Activated CD4-positive, alpha-beta T cell treated with anti-CD3 and anti-CD28 coated beads, Interleukin-2, amount 10 ng/mL, durations not matched to agents 7 days and 5 days (primary cell): ENCODE results near the gene NEURL1B. TPM values are rescaled to one million over a fixed set of nuclear protein-coding genes. Genes with fewer than 3 reads are reported as not detected.

ENCODE experiments used
- CTCF ChIA-PET: fragments of 350-600 bp; sonication (Branson Sonifier 250); formaldehyde crosslinking; loops from one replicate; lab custom pipeline; 2021; ENCODE audit warnings: antibody characterized with exemption; lab: Charles Lee
- POLR2A ChIA-PET: fragments of 350-600 bp; sonication (Branson Sonifier 250); formaldehyde crosslinking; loops from one replicate; lab custom pipeline; 2021; ENCODE audit warnings: antibody characterized with exemption; lab: Charles Lee
- DNase-seq: peaks from one replicate; pipeline ENCODE4 v3.0.0-alpha.2; 2020
- H3K27ac Mint-ChIP-seq: one replicate; pipeline ENCODE4 v1.8.0; 2021; ENCODE audit warnings: mild to moderate bottlenecking, moderate library complexity, mixed read lengths
- H3K27me3 Mint-ChIP-seq: one replicate; pipeline ENCODE4 v1.8.0; 2021; ENCODE audit warnings: mixed read lengths
- H3K36me3 Mint-ChIP-seq: one replicate; pipeline ENCODE4 v1.8.0; 2021; ENCODE audit warnings: low read depth, mixed read lengths
- H3K4me1 Mint-ChIP-seq: one replicate; pipeline ENCODE4 v1.8.0; 2021; ENCODE audit warnings: mixed read lengths
- H3K4me3 Mint-ChIP-seq: one replicate; pipeline ENCODE4 v1.8.0; 2021; ENCODE audit warnings: mild to moderate bottlenecking, moderate library complexity, mixed read lengths
- H3K9me3 Mint-ChIP-seq: one replicate; pipeline ENCODE4 v1.8.0; 2021; ENCODE audit warnings: mixed read lengths
- total RNA-seq, 2 experiments: library from RNA; stranded (reverse); gene quantifications; one replicate each; pipeline ENCODE4 v1.2.3, GENCODE V29; 2021

The NEURL1B gene
- total RNA-seq, 2 experiments from 2014 or later = 7.8 to 8.7 TPM

DNA sequence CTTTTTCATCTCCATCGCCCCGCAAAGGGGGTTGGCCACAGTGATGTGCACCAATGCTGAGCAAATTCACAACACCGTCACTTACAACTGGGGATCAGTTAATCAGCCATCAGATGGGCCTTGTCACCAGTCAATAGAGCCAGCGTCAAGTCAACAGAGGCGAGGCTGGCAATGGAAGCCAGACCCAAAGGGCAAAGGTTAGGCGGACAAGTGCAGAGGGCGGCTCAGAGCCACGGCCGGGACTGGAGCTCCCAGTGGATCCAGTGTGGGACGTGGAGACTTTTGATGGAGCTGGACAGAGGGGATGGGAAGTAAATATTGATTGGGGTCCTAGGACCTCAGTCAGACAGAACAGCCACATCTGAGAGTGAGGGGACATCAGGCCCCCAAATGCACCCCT, 84.2 kb downstream of the NEURL1B start:
- no peak overlapping the region for H3K4me3 Mint-ChIP-seq
- CTCF ChIA-PET = interaction anchor here (1.3 to 1.9 kb wide), 3 partner anchors 8 to 30 kb away, joined by 3 to 8 read pairs (median 4); no protein-coding TSS in a partner anchor
- H3K9me3 Mint-ChIP-seq = no peaks in the 10 kb centered on the region

DNA sequence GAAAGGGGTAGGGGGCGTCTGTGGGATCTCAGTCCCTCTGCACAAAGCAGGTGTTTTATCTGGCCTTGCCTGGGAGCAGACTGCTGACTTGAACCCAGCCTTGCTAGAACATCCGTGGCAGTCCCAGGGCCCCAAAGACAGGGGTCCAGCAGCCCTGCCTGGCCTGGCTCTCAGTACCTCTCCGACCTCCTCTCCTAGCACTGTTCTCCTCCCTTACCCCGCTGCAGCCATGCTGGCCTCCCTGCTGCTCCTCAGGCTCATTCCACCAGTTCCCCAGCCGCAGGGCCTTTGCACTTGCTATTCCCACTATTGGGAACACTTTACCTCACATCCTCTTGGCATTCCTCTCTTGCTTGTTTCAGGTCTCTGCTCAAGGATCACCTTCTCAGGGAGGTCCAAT, 84.7 kb downstream of the NEURL1B start:
- Mint-ChIP-seq H3K27me3 (peaks cover 4% of the 10 kb centered on the region), H3K36me3 (no peaks in the 10 kb centered on the region), H3K9me3 (no peaks in the 10 kb centered on the region), H3K4me3 (no peak overlapping the region), H3K27ac (no peak overlapping the region), H3K4me1 (no peaks in the 10 kb centered on the region)
- ChIA-PET CTCF (interaction anchor here (0.9 kb wide), 2 partner anchors 12 to 124 kb away, joined by 3 read pairs; no protein-coding TSS in a partner anchor), POLR2A (no interaction called here)
- no peak for DNase-seq

More for the DNA sequence above, 84.2 kb downstream of the NEURL1B start:
- DNase-seq = no peak
- Mint-ChIP-seq H3K36me3 (no peaks in the 10 kb centered on the region), H3K27ac (no peak overlapping the region), H3K27me3 (peaks cover 4% of the 10 kb centered on the region), H3K4me1 (no peaks in the 10 kb centered on the region)
- POLR2A ChIA-PET = no interaction called here

DNA sequence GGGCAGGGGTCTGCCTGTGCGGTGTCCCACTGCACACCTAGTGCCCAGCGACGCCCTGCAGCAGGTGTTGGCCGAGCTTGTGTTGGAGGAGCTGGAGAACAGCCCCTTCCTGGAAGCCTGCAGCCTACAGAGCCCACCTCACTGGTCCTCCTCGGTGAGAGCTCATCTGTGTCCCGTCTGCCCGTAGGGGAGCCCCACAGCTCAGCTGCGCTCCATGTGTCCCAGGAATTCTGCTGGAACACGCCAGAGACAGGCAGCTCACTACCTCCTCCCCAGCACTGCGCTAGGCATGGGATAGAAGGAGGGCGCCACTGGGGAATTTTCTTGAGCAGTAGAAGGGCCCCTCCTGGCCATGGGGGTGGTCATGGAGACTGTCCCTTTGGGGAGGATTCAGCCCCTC, 85.9 kb downstream of the NEURL1B start:
- CTCF ChIA-PET = interaction anchor here (0.5 to 2.6 kb wide), 5 partner anchors 14 to 587 kb away, joined by 3 to 7 read pairs (median 3); no protein-coding TSS in a partner anchor
- DNase-seq = no peak
- Mint-ChIP-seq H3K4me3 (no peak overlapping the region), H3K36me3 (no peaks in the 10 kb centered on the region), H3K27me3 (peaks cover 4% of the 10 kb centered on the region), H3K27ac (no peak overlapping the region), H3K9me3 (no peaks in the 10 kb centered on the region), H3K4me1 (no peaks in the 10 kb centered on the region)
- POLR2A ChIA-PET = no interaction called here

DNA sequence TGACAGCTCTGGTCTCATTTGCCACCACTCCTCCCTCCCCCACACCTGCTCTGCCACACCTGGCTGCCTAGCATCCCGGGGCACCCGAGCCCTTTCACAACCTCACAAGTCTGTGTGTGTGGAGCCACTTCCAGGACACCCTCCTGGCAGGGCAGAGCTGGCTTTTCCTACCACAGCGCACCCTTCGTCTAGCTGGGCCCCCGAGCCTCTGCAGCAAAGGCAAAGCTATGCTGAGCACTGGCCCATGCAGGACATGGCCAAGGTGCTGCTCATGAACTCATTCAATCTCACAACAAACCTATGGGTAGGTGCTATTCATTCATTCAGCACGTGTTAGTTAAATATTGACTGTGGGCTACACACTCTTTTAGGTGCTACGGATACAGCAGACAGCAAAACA, 86.5 kb downstream of the NEURL1B start:
- Mint-ChIP-seq H3K4me1 (no peaks in the 10 kb centered on the region), H3K36me3 (no peaks in the 10 kb centered on the region), H3K4me3 (no peak overlapping the region), H3K27me3 (peaks cover 4% of the 10 kb centered on the region), H3K27ac (no peak overlapping the region), H3K9me3 (no peaks in the 10 kb centered on the region)
- ChIA-PET CTCF (interaction anchor here (0.6 to 2.6 kb wide), 2 partner anchors 21 to 205 kb away, joined by 3 to 7 read pairs; no protein-coding TSS in a partner anchor), POLR2A (no interaction called here)
- DNase-seq = no peak

DNA sequence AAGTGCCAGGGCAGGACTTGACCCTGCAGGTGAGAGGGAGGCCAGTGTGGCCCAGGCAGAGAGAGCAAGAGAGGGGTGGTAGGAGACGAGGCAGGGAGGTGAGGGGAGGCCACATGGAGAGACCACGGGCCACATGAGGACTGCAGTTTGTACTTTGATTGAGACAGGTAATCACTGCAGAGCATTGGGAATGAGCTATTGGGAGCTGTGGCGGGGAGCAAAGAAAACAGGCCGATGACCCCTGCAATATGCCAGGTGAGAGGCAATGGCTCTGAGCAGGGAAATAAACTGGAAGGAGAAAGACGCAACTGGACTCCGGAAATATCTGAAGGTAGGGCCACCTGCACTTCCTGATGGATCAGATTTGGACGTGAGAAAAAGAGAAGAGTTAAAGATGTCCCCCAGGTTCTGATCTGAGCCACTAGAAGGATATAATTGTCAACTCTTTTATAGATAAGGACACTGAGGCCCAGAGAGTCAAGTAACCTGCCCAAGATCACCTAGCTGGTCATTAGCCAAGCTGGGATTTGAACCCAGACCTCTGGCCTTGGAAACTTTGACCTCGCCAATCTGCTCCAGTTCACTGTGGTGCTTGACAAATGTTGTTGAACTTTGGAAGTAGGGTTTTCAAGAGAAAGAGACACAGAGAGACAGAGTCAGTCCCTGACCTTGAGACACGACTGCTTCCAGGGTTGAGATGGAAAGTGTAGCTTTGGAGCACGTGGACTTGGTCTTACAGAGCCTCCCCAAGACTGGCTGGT, 87.6 kb downstream of the NEURL1B start:
- Mint-ChIP-seq H3K36me3 (no peaks in the 10 kb centered on the region), H3K4me1 (no peaks in the 10 kb centered on the region), H3K27ac (no peak overlapping the region), H3K4me3 (no peak overlapping the region), H3K27me3 (peaks cover under 1% of the 10 kb centered on the region), H3K9me3 (no peaks in the 10 kb centered on the region)
- ChIA-PET POLR2A (no interaction called here), CTCF (interaction anchor here (1.6 to 2.6 kb wide), 2 partner anchors 204 kb away, joined by 4 to 7 read pairs; no protein-coding TSS in a partner anchor)
- no peak for DNase-seq

DNA sequence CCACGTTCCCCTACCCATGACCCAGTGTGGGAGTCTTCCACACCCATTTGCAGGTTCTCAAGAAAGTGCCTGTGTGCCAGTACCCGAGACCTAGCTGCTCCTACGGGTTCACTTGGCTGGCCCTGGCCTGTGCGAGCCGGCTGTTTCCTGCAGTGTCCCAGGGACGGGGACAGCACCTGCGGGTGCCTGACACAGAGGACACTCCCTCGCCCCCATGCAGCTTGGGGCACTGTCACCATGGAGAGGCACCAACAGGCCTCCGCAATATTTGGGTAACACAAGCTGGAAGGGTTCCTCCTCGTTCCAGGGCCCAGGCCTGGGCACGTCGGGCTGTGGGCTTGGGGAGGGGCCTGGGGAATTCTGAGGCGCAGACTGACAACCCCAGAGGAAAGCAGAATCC, 88.5 kb downstream of the NEURL1B start:
- Mint-ChIP-seq H3K27ac (no peak overlapping the region), H3K4me3 (no peak overlapping the region), H3K27me3 (no peaks in the 10 kb centered on the region), H3K9me3 (no peaks in the 10 kb centered on the region), H3K4me1 (no peaks in the 10 kb centered on the region), H3K36me3 (no peaks in the 10 kb centered on the region)
- no peak for DNase-seq
- CTCF ChIA-PET = interaction anchor here (1.6 kb wide), 1 partner anchor 204 kb away, joined by 4 read pairs; no protein-coding TSS in a partner anchor
- POLR2A ChIA-PET = no interaction called here

DNA sequence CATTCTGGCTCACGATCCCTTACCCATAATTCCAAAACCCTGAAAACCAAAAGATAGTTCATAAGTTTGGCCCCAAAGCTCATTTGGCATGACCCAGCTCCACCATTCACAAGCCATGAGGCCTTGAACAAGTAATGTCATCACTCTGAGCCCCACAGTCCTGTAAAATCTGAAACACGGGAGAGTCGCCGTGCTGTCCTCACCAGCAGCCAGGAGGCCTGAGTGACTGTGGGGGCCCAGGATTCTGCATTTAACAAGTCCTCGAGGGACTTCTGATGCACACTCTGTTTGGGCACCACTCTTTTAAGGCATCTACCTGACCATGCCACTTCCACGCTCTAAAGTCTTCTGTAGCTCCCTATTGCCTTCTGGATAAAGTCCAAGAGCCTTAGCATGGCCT, 89.2 kb downstream of the NEURL1B start:
- no peak overlapping the region for H3K4me3 Mint-ChIP-seq
- no peaks in the 10 kb centered on the region for H3K9me3 Mint-ChIP-seq
- POLR2A ChIA-PET = no interaction called here
- H3K4me1 Mint-ChIP-seq = no peaks in the 10 kb centered on the region
- DNase-seq = no peak
- no peak overlapping the region for H3K27ac Mint-ChIP-seq
- no peaks in the 10 kb centered on the region for H3K27me3 Mint-ChIP-seq
- CTCF ChIA-PET = interaction anchor here (0.7 to 1.6 kb wide), 2 partner anchors 10 to 203 kb away, joined by 3 to 4 read pairs; no protein-coding TSS in a partner anchor
- no peaks in the 10 kb centered on the region for H3K36me3 Mint-ChIP-seq

DNA sequence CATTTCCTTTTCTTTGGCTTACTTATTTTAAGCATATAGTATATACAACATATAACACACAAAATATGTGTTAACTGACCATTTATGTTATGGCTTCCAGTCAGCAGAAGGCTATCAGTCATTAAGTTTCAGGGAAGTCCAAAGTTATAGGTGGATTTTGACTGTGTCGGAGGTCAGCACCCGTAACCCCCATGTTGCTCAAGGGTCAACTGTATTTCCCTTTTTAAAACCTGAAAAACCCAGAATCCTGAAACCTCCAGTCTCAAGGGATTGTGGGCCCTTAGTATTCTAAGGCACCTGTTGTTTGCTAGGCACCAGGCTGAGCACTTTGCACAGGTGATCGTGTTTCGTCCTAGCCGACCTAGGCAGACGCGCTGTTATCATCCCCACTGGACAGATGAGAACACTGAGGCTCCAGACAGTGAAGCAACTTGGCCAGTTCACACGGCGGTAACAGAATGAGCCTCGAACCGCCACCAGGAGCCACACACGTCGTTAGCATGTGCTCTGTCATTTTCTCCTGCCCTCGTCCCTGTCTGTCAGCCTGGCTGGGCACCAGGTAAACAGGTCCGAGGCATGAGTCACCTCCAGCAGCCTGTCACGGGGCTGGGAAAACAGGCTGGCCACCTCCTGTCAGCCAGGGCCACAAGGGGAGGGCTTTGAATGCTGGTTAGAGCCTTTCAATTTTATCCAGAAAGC, 90.1 kb downstream of the NEURL1B start:
- H3K27me3 Mint-ChIP-seq = no peaks in the 10 kb centered on the region
- no peaks in the 10 kb centered on the region for H3K4me1 Mint-ChIP-seq
- ChIA-PET CTCF (no interaction called here), POLR2A (no interaction called here)
- no peaks in the 10 kb centered on the region for H3K9me3 Mint-ChIP-seq
- DNase-seq = no peak
- H3K36me3 Mint-ChIP-seq = no peaks in the 10 kb centered on the region
- no peak overlapping the region for H3K4me3 Mint-ChIP-seq
- no peak overlapping the region for H3K27ac Mint-ChIP-seq

DNA sequence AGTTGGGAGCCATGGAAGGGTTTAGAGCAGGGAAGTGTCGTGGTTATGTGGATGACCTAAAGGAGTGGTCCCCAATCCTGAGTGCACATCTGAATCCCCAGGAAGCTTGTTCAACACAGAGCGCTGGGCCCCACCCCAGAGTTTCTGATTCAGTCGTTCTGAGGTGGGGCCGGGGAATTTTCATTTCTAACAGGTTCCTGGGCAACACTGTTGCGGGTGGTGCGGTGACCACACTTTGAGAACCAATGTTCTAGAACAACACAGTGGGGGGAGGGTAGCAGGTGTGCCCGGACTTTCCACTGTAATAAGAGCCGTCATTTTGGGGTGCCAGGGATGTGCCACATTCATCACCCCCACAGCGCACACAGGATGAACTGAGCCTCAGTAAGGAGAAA, 90.6 kb downstream of the NEURL1B start:
- Mint-ChIP-seq H3K27me3 (no peaks in the 10 kb centered on the region), H3K9me3 (no peaks in the 10 kb centered on the region), H3K36me3 (no peaks in the 10 kb centered on the region), H3K4me3 (no peak overlapping the region), H3K27ac (no peak overlapping the region), H3K4me1 (no peaks in the 10 kb centered on the region)
- ChIA-PET POLR2A (no interaction called here), CTCF (no interaction called here)
- DNase-seq = no peak

DNA sequence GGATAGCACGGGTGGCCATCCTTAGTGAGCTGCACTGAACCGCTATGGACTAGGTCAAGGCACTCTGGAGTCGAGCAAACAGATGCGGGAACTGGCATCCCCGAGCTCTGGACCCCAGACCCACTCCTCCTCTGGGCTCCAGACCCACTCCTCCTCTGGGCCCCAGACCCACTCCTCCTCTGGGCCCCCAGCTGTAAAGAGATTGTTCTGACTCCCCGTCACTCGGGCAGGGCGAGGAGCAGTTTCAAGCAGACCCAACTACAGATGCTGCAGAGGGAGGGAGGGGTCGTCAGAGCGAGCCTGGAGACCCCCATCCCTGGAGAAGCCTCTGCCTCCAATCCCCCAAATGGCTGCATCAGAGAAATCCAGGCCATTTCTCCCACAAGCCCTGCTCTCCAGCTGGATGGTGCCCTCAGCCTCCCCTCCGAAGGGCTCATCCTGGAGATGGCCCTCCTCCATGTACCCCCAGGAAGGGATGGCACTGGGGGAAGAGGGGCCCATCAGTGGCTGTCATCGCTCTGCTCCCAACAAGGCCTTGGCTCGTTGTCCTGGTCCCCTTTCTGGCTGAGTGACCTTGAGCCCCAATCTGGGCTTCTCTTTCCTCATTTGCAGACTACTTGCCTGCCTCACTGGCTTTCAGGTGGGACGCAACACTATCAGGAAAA, 91.3 kb downstream of the NEURL1B start:
- Mint-ChIP-seq H3K36me3 (no peaks in the 10 kb centered on the region), H3K27me3 (no peaks in the 10 kb centered on the region), H3K4me1 (no peaks in the 10 kb centered on the region), H3K4me3 (no peak overlapping the region), H3K9me3 (no peaks in the 10 kb centered on the region), H3K27ac (no peak overlapping the region)
- DNase-seq = no peak
- CTCF ChIA-PET = interaction anchor here (1.5 kb wide), 1 partner anchor 8 kb away, joined by 4 read pairs; no protein-coding TSS in a partner anchor
- POLR2A ChIA-PET = no interaction called here

DNA sequence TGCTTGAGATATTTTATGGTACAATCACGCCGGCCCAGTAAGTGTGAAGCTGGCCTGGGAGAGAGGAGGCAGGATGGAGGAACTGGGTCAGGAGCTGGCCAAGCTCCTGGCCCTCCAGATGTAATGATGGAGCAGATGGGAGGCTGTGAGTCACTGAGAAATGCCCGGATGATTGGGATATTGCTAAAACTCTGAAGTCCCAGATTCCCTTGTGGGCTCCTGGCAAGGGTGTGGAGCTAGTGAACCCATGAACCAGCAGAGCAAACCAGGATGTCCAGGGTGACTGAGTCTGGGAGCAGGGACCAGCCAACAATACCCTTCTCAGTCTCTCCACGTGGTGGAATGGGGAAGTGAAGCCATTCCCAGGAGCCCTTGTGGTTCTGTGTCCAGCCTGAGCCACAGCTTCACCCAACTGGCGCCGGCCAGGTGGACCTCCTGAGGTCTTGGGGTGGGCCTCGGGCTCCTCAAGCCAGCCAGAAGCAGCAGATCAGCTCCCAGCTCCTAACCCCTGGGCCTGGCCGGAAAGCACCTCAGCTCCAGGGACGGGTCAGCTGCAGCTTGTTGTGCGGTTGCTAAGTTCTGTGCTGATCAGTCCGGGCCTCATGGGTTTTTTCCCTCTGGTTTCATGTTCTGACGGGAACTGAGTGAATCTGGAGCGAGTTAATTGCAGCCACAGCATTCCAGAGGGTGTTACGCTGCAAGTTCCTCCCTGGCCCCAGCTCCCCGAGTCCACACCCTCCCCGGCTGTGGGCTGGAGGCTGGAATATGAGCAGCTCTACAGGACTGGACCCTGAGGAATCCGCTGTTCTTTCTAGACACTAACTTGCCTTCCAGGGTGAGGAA, 92.3 kb downstream of the NEURL1B start:
- Mint-ChIP-seq H3K27me3 (no peaks in the 10 kb centered on the region), H3K4me3 (no peak overlapping the region), H3K36me3 (no peaks in the 10 kb centered on the region), H3K27ac (no peak overlapping the region), H3K9me3 (no peaks in the 10 kb centered on the region), H3K4me1 (no peaks in the 10 kb centered on the region)
- no peak for DNase-seq
- ChIA-PET POLR2A (no interaction called here), CTCF (interaction anchor here (0.6 to 1.5 kb wide), 3 partner anchors 9 to 98 kb away, joined by 4 read pairs; no protein-coding TSS in a partner anchor)

DNA sequence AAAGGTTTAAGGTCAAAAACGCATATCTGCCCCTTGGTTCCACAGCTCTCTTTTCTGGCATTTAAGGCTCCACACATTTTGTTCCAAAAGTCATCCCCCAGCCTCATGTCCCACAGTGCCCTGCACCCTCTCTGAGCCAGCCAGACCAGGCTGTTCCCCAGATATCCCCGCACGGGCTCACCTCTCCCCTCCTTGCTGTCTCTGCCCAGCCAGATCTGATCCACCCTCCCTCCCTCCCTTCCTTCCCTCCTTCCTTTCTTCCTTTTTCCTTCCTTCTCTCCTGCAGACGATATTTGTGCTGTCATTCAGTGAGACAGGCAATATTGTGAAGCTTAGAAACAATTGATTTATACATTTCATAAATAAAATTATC, 92.9 kb downstream of the NEURL1B start:
- ChIA-PET CTCF (interaction anchor here (0.6 to 1.5 kb wide), 3 partner anchors 10 to 98 kb away, joined by 4 read pairs; no protein-coding TSS in a partner anchor), POLR2A (no interaction called here)
- Mint-ChIP-seq H3K27ac (no peak overlapping the region), H3K27me3 (no peaks in the 10 kb centered on the region), H3K4me3 (no peak overlapping the region), H3K9me3 (no peaks in the 10 kb centered on the region), H3K4me1 (no peaks in the 10 kb centered on the region), H3K36me3 (no peaks in the 10 kb centered on the region)
- no peak for DNase-seq
